Thymus (tissue), 11 donors: Measurements from ENCODE around the gene LMX1B. TPM values are rescaled to one million over a fixed set of nuclear protein-coding genes. Genes with fewer than 3 reads are reported as not detected.

Experiments
- DNase-seq, 9 donors: peaks; one replicate each; pipeline ENCODE4 v3.0.0-alpha.2; 2013; ENCODE audit warnings: low spot score in 9 of 9, low read depth in 6 of 9, missing footprints in 1 of 9
- H3K27ac ChIP-seq, 2 donors: one replicate each; pipeline ENCODE4 v1.5.1; 2013; ENCODE audit warnings: control low read depth in 1 of 2, low read depth in 1 of 2, low read length in 1 of 2, mild to moderate bottlenecking in 1 of 2, moderate library complexity in 1 of 2
- H3K27me3 ChIP-seq, 2 donors: one replicate each; pipeline ENCODE4 v1.5.1; 2013; ENCODE audit warnings: low read length in 1 of 2; ENCODE audit not compliant: control insufficient read depth in 2 of 2, insufficient read depth in 1 of 2
- H3K36me3 ChIP-seq, 2 donors: one replicate each; pipeline ENCODE4 v1.5.1; 2013; ENCODE audit warnings: low read length in 1 of 2, mild to moderate bottlenecking in 1 of 2, moderate library complexity in 1 of 2; ENCODE audit not compliant: control insufficient read depth in 2 of 2, insufficient read depth in 2 of 2
- H3K4me1 ChIP-seq, 2 donors: one replicate each; pipeline ENCODE4 v1.5.1; 2013; ENCODE audit warnings: low read length in 2 of 2; ENCODE audit not compliant: control insufficient read depth in 2 of 2, insufficient read depth in 2 of 2
- H3K4me3 ChIP-seq, 2 donors: one replicate each; pipeline ENCODE4 v1.5.1; 2013; ENCODE audit warnings: low read length in 2 of 2, control low read depth in 1 of 2, mild to moderate bottlenecking in 1 of 2
- H3K9me3 ChIP-seq, 2 donors: one replicate each; pipeline ENCODE4 v1.5.1; 2013; ENCODE audit warnings: low read length in 1 of 2, mild to moderate bottlenecking in 1 of 2; ENCODE audit not compliant: control insufficient read depth in 2 of 2, insufficient read depth in 1 of 2
- WGBS: extraction: QIAGEN DNeasy Blood & Tissue Kit; methylation state at CpG from one replicate; pipeline ENCODE4 v1.1.7; 2013; 5-methylcytosine and 5-hydroxymethylcytosine counted together
- polyA plus RNA-seq: library from polyadenylated mRNA; stranded (reverse); fragments of 200-250 nt; gene quantifications from one replicate; pipeline ENCODE4 v1.2.3, GENCODE V29; 2013
- total RNA-seq: library from RNA; stranded (reverse); fragments of 120-200 nt; gene quantifications from one replicate; pipeline ENCODE4 v1.2.4, GENCODE V29; 2013
- donor health status: healthy.

Gene LMX1B
- total and polyA plus RNA-seq, 2 donors = 0.02 to 0.05 TPM

DNA sequence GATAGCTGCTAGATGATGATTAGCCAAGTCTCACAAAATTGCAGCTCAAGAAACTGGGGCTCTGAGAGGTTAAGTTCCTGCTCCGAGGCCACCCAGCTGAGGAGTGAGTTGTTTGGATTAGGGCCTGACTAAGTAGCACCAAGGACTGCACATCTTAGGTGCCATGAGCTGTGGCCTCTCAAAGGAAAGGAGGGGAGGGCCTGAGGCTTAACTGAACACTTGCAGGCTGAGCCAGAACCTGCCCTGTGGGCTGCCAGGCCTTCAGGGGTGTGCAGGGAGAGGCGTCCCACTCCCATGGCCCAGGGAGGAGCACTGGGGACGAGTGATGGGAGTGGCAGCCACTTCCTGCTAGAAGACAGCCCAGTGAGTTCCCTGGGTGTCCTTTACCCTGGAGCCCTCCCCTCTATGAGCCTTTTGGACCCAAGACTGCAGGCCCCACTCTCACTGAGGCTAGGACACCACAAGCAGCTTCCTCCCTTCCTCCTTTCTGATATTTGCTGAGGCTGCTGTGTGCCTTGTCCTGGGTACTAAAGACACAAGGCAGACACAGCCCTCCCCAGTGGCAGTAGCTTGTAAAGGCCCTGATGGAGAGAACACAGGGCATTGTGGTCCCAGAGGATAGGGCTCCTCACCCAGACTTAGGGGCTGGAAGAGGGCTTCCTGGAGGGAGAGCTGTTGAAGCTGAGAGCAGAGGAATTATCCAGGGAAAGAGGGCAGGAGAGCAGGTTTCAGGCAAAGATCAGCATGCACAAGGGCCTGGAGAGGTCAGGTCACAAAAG is 22.1 kb downstream of the LMX1B start:
- Histone ChIP-seq H3K9me3 (no peaks in the 10 kb centered on the region), H3K36me3 (no peaks in the 10 kb centered on the region), H3K27me3 (peaks cover 57 to 100% of the 10 kb centered on the region in 2 donors), H3K4me1 (no peaks in the 10 kb centered on the region), H3K4me3 (no peak overlapping the region), H3K27ac (no peak overlapping the region)
- 81% methylated on average over 3 of the region's 3 CpGs for WGBS
- no peak for DNase-seq

DNA sequence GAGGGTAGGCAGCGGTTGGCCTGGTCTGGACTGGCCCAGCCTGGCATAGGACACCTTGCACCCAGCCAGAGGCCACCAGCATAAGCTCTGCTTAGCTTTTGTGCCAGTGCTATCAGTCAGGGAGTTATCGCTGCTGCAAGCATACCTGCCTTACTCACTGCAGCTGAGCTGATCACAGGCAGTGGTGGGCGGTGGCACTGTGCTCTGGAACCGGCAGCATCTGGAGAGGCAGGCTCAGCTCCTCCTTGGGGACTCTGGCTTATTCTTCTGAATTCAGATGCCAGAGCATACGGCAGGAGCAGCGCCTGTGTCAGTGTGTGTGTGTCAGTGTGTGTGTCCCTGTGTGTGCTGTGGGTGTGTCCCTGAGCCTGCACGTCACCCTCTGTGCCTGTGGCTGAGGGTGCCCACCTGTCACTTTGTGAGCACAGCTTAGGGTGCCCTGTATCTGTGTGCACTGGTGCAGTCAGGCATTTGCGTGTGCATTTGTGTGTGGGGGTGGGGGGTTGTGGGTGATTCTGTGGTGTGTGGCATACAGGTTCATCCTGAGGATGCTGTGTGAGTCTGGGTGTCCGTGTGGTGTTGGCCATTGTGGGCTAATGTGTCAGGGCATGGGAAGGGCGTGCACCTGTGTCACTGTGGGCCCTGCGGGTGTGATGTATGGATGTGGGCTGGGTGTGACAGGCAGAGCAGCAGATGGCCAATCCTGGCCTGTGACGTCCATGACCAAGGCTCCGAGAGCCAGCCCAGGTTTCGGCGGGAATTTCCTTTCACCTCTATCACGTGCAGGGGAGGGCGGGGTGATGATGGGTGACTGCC is 23.5 kb downstream of the LMX1B start:
- Histone ChIP-seq H3K36me3 (no peaks in the 10 kb centered on the region), H3K4me1 (no peaks in the 10 kb centered on the region), H3K4me3 (no peak overlapping the region), H3K27me3 (peaks cover 55 to 100% of the 10 kb centered on the region in 2 donors), H3K27ac (no peak overlapping the region), H3K9me3 (no peaks in the 10 kb centered on the region)
- no peak for DNase-seq
- 66% methylated on average over 17 of the region's 17 CpGs for WGBS

DNA sequence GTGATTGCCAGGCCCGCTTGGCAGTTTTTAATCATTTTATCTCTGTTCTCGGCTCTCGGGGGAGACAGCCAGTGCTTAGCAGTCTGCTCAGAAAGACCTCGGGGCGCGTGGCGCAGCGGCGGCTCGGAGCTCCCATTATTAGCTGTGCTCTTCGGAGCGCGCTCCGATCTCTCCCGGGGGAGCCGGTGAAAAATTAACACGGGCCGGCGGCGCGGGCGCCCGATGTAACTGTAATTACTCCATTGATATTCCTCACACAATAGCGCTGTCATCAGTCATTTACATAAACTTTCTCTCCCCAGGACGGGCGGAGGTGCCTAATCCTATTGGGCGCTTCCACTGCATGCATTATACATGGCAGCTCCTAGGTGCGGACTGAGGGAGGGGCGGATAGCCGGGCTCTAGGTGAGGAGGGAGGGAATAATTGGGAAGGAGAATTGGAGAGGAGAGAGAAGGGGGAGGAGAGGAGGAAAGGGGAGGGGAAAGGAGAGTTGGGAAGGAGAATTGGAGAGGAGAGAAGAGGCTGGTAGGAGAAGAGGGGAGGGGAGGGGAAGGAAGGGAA is 24.9 kb downstream of the LMX1B start:
- Histone ChIP-seq H3K36me3 (no peaks in the 10 kb centered on the region), H3K4me1 (no peaks in the 10 kb centered on the region), H3K27ac (no peak overlapping the region), H3K4me3 (no peak overlapping the region), H3K27me3 (peaks cover 60 to 100% of the 10 kb centered on the region in 2 donors), H3K9me3 (no peaks in the 10 kb centered on the region)
- 7% methylated on average over 30 of the region's 30 CpGs for WGBS
- DNase-seq = no peak

DNA sequence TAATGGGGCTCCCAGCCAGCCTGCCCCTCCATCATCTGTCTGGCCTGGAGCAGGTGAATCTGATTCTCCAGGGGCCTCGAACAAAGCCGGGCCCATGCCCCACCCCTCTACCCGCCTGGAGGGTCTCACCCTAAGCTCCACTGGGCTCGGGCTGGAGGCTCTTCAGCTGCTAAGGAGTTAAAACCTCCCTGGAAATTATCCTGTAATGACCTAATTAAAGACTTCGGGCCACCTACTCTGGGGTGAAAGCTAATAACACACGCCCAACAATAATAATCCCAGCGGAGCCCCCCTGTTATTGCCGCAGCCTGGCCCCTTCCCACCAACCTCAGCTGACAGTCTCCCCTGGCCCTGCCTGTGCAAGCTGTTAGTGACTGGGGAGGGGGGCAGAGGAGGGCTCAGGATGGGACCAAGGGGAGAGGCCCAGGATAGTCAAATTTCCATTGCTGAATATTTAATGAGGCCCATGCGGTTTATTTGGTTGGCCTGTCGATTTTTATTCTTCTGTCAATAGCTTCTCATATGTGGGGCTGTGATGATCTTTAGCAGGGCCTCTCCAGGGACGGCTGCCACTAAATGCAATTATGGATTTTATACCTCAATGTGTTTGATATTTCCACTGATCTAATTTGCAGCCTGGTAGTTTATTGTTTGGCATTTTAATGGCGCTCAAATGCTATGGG is 25.7 kb downstream of the LMX1B start:
- no peak for DNase-seq
- no peaks in the 10 kb centered on the region for H3K4me1 ChIP-seq
- H3K27ac ChIP-seq = no peak overlapping the region
- no peaks in the 10 kb centered on the region for H3K36me3 ChIP-seq
- no peak overlapping the region for H3K4me3 ChIP-seq
- H3K27me3 ChIP-seq = peaks cover 62 to 100% of the 10 kb centered on the region in 2 donors
- H3K9me3 ChIP-seq = peaks cover 0 to 4% of the 10 kb centered on the region in 2 donors
- 58% methylated on average over 12 of the region's 12 CpGs for WGBS

DNA sequence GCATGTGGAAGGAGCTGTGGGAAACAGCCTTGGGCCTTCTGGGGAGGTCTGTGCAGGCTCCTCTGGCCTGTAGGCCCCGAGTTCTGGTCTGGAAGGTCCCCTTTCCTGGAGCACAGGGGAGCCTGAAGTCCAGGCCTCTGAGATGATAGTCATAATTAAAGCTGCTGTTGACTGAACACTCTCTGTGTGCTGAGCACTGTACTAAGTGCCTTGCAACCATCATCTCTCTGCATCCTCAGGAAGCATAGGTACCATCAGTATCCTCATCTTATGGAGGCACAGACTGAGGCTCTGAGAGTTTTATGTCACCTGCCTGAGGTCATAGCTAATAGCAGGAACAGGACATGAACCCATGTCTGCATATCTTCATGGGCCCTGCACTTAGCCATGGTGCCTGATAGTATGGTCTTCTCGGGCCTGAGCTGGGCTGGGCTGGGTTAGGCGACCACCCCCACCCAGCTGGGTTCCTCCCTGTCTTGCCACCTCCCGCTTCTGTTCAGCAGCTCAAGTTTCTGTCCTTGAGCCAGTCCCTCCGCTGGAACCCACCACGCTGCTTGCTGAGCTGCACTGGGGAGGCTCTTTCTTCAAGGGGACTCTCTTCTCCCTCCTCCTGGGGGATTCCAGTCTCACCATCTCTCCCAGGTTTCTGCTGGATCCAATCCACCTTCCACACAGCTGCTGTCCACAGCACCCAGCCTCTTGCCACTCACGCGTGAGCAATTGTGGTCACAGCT is 27.6 kb downstream of the LMX1B start:
- Histone ChIP-seq H3K9me3 (peaks cover 0 to 4% of the 10 kb centered on the region in 2 donors), H3K36me3 (no peaks in the 10 kb centered on the region), H3K4me3 (no peak overlapping the region), H3K27me3 (peaks cover 56 to 98% of the 10 kb centered on the region in 2 donors), H3K27ac (no peak overlapping the region), H3K4me1 (no peaks in the 10 kb centered on the region)
- WGBS = 78% methylated on average over 8 of the region's 8 CpGs
- DNase-seq = no peak

DNA sequence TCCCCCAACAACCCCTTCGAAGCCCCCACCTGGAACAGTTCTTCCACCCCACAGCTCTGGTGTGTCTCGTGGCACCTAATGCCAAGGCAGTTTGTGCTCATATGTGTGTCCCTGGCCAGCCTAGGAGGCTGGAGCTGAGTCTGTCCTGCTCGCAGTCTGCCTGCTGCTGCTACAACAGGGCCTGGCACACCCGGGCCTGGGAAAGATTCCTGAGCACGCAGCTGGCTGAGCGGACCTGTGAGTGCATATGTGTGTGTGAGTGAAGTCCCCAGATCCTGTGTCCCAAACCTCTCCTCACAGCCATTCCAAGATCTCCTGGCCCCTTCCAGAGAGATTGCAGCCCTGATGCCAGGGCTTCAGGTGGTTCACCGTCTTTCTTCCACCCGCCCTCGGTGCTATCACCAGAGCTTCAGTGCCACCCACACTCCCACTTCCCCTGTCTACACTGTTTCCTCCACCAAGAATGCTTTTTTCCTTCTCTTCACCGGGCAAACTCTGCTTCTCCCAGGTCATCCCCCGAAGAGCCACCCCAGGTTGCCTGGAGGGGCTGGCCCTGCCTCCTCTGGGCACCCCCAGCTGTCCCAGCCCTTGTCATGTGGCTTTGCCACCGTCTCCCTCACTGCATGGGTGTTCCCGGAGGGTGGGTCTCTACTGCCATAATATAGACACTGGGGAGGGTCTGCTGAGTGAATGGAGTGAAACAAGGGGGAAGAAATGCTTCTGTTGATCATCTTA is 28.4 kb downstream of the LMX1B start:
- peaks cover 51 to 98% of the 10 kb centered on the region in 2 donors for H3K27me3 ChIP-seq

DNA sequence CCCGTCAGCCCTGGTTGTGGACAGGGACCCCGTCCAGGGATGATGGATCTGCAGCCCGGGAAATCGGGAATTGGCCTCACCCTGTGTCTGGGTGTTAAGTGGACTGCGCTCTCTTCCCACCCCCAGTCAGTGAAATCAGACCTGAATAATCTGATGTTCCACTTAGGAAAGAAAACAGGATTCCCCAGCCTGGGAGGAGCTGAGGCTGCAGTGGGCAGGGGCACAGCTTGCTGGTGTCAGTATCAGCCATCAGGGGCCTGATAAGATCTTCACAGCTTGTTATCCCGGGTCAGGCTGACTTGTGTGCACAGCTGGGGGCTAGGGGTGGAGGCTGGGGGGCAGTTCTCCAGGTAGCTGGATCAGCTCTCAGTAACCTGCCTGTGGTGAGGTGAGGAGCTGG is 29.1 kb downstream of the LMX1B start:
- H3K4me3 ChIP-seq = no peak overlapping the region
- 34% methylated on average over 6 of the region's 6 CpGs for WGBS
- H3K4me1 ChIP-seq = no peaks in the 10 kb centered on the region
- peaks cover 0 to 4% of the 10 kb centered on the region in 2 donors for H3K9me3 ChIP-seq
- H3K27ac ChIP-seq = no peak overlapping the region
- DNase-seq = no peak
- H3K36me3 ChIP-seq = no peaks in the 10 kb centered on the region
- H3K27me3 ChIP-seq = peaks cover 48 to 98% of the 10 kb centered on the region in 2 donors

More for the DNA sequence above, 28.4 kb downstream of the LMX1B start:
- Histone ChIP-seq H3K4me3 (no peak overlapping the region), H3K36me3 (no peaks in the 10 kb centered on the region), H3K9me3 (peaks cover 0 to 4% of the 10 kb centered on the region in 2 donors), H3K27ac (no peak overlapping the region), H3K4me1 (no peaks in the 10 kb centered on the region)
- WGBS = 60% methylated on average over 13 of the region's 13 CpGs
- DNase-seq = no peak

DNA sequence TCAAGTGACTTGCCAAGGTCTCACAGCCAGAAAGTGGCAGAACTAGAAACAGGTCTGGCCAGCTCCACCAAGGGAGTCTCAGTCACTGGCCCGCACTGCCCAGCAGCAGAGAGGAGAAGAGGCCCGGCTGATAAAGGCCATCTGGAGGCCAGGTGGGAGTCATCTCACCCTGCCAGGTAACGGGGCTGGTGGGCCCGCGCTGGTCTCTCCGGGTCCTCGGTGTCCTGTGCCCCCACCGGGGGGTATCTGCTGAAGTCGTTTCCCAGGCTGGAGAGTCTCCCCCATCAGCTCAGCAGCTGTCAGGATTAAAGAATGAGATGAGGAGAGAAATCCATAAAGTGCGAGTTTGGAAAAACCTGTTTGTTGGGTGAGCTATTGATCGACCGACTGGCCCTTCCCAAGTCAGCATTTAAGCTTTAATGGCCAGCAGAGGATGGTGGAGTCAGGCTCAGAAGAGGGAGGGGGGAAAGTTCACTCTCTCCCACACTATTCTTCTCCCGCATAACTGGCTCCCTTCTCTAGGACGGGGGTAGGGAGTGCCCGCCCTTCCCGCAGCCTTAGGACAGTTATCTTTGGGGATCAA is 30.3 kb downstream of the LMX1B start:
- no peak overlapping the region for H3K27ac ChIP-seq
- WGBS = 41% methylated on average over 16 of the region's 16 CpGs
- DNase-seq = no peak
- no peaks in the 10 kb centered on the region for H3K36me3 ChIP-seq
- peaks cover 0 to 4% of the 10 kb centered on the region in 2 donors for H3K9me3 ChIP-seq
- H3K4me3 ChIP-seq = no peak overlapping the region
- H3K27me3 ChIP-seq = peaks cover 41 to 98% of the 10 kb centered on the region in 2 donors
- no peaks in the 10 kb centered on the region for H3K4me1 ChIP-seq
